ENCODE data around the gene PLPPR1. TPM values are rescaled to one million over a fixed set of nuclear protein-coding genes. Genes with fewer than 3 reads are reported as not detected.

PLPPR1 gene
- total RNA-seq, 1 experiment from 2014 or later = not detected

GRCh38 chr9:101094686-101095085 lies 66.2 kb downstream of the PLPPR1 start:
- intact Hi-C loops (cut with micrococcal nuclease; ENCODE audit: unreplicated experiment) = no loop called here
- in situ Hi-C loops (cut with HindIII; ENCODE audit: low pct_unique_long_range_greater_than_20kb, low sequenced_read_pairs) = no loop called here
- no peaks in the 10 kb centered on the region for H3K36me3 ChIP-seq (ENCODE audit: control insufficient read depth, insufficient read depth, low read length)
- H3K4me1 ChIP-seq (ENCODE audit: control insufficient read depth, insufficient read depth, low read length) = no peaks in the 10 kb centered on the region
- no peaks in the 10 kb centered on the region for H3K27me3 ChIP-seq (ENCODE audit: control insufficient read depth, insufficient read depth, low read length)
- ATAC-seq (no peak), DNase-seq (ENCODE audit: low read depth, low spot score) (no peak)
- CTCF ChIA-PET = no interaction called here
- no peak overlapping the region for H3K4me3 ChIP-seq (ENCODE audit: low read depth in 2 of 2, low read length in 2 of 2)
- no peaks in the 10 kb centered on the region for H3K9me3 ChIP-seq (ENCODE audit: control insufficient read depth, insufficient read depth, low read depth, low read length)
- TF ChIP-seq SIN3A (IDR thresholded peaks at IDR 0.05; ENCODE audit: borderline replicate concordance, insufficient read depth, low read depth, low read length) (no peak), REST (IDR thresholded peaks at IDR 0.05; ENCODE audit: insufficient read depth in 1 of 2, low read depth in 2 of 2, low read length in 1 of 2) (no peak), TCF7L2 (IDR thresholded peaks at IDR 0.05; ENCODE audit: low read depth, low read length) (no peak), POLR2AphosphoS5 (IDR thresholded peaks at IDR 0.05; ENCODE audit: low read depth, low read length) (no peak), CTCF (IDR thresholded peaks at IDR 0.05) (no peak)
- POLR2A ChIA-PET = no interaction called here
- H3K27ac ChIP-seq (ENCODE audit: low read length) = no peak overlapping the region
- no TSS peak for BruUV-seq (replicated peaks)

GRCh38 chr9:101097210-101097609 lies 68.7 kb downstream of the PLPPR1 start:
- ATAC-seq (no peak), DNase-seq (ENCODE audit: low read depth, low spot score) (no peak)
- no peak for TF ChIP-seq CTCF (IDR thresholded peaks at IDR 0.05)
- TF ChIP-seq REST (IDR thresholded peaks at IDR 0.05; ENCODE audit: insufficient read depth in 1 of 2, low read depth in 2 of 2, low read length in 1 of 2) = no peak
- no peak for TF ChIP-seq SIN3A (IDR thresholded peaks at IDR 0.05; ENCODE audit: borderline replicate concordance, insufficient read depth, low read depth, low read length)
- H3K27ac ChIP-seq (ENCODE audit: low read length) = no peak overlapping the region
- ChIA-PET CTCF (no interaction called here), POLR2A (no interaction called here)
- H3K4me1 ChIP-seq (ENCODE audit: control insufficient read depth, insufficient read depth, low read length) = no peaks in the 10 kb centered on the region
- in situ Hi-C loops (cut with HindIII; ENCODE audit: low pct_unique_long_range_greater_than_20kb, low sequenced_read_pairs) = no loop called here
- BruUV-seq (replicated peaks) = no TSS peak
- no peaks in the 10 kb centered on the region for H3K36me3 ChIP-seq (ENCODE audit: control insufficient read depth, insufficient read depth, low read length)
- H3K9me3 ChIP-seq (ENCODE audit: control insufficient read depth, insufficient read depth, low read depth, low read length) = no peaks in the 10 kb centered on the region
- intact Hi-C loops (cut with micrococcal nuclease; ENCODE audit: unreplicated experiment) = no loop called here
- H3K27me3 ChIP-seq (ENCODE audit: control insufficient read depth, insufficient read depth, low read length) = no peaks in the 10 kb centered on the region
- no peak overlapping the region for H3K4me3 ChIP-seq (ENCODE audit: low read depth in 2 of 2, low read length in 2 of 2)

Measured in Panc1 (cell line).